ENCODE measurements around the gene EIF2B4.

- no peak for TF ChIP-seq CTCF (IDR thresholded peaks at IDR 0.05; ENCODE audit: insufficient read depth, low read length, poor library complexity, severe bottlenecking)
- TF ChIP-seq EZH2phosphoT487 (conservative IDR thresholded peaks at IDR 0.05; ENCODE audit: low read length), result no peak
These were observed 8.1 kb upstream of the EIF2B4 start for GRCh38 chr2:27378096-27378808.

Data from SU-DHL-6 (cell line).